ENCODE data around the gene VPS52. TPM values are rescaled to one million over a fixed set of nuclear protein-coding genes. Genes with fewer than 3 reads are reported as not detected.

Gene VPS52
- total and polyA plus RNA-seq, 4 donors: 37.3 to 59.9 (median 43.9) TPM

DNA sequence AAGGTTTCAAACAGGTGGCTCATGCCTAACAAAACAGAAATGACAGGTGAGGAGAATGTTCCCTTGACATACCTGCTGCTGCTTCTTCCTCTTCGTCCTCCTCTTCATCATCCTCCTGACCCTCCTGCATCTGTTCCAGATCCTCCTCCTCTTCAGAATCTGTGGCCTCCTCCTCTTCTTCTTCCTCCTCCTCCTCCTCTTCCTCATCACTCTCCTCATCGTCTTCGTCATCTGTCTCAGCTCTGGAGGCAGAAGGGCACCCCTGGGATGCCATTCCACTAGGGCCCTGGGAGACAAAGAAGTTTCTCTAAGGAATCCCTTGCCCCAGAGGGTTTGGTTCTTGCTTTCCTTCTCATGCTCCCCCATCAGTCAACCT, 48.3 kb upstream of the VPS52 start:
- Histone ChIP-seq H3K9ac (ENCODE audit: insufficient read depth in 1 of 2, low read length in 2 of 2) (no peak overlapping the region), H3K36me3 (ENCODE audit: control insufficient read depth in 4 of 4, insufficient read depth in 4 of 4, low read length in 4 of 4) (peaks cover 4 to 41% (median 30%) of the 10 kb centered on the region in 4 donors), H3K4me3 (no peak overlapping the region), H3K27me3 (ENCODE audit: control insufficient read depth in 3 of 3, insufficient read depth in 3 of 3, low read length in 2 of 3) (no peaks in the 10 kb centered on the region), H3K4me1 (ENCODE audit: control insufficient read depth in 5 of 5, insufficient read depth in 5 of 5, low read length in 5 of 5) (peaks cover 7 to 34% (median 15%) of the 10 kb centered on the region in 5 donors), H3K9me3 (ENCODE audit: control insufficient read depth in 4 of 4, insufficient read depth in 3 of 4, low read length in 3 of 4) (no peaks in the 10 kb centered on the region), H3K27ac (ENCODE audit: low read depth in 1 of 2, low read length in 1 of 2) (no peak overlapping the region)
- DNase-seq (no peak), ATAC-seq (ENCODE audit: insufficient read depth, low FRiP score) (no peak)
- 95 to 97% methylated on average over 3 of the region's 3 CpGs for WGBS, 2 donors
- TF ChIP-seq, protein P1, sequence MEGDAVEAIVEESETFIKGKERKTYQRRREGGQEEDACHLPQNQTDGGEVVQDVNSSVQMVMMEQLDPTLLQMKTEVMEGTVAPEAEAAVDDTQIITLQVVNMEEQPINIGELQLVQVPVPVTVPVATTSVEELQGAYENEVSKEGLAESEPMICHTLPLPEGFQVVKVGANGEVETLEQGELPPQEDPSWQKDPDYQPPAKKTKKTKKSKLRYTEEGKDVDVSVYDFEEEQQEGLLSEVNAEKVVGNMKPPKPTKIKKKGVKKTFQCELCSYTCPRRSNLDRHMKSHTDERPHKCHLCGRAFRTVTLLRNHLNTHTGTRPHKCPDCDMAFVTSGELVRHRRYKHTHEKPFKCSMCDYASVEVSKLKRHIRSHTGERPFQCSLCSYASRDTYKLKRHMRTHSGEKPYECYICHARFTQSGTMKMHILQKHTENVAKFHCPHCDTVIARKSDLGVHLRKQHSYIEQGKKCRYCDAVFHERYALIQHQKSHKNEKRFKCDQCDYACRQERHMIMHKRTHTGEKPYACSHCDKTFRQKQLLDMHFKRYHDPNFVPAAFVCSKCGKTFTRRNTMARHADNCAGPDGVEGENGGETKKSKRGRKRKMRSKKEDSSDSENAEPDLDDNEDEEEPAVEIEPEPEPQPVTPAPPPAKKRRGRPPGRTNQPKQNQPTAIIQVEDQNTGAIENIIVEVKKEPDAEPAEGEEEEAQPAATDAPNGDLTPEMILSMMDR (IDR thresholded peaks at IDR 0.05; ENCODE audit: control extremely low read depth, extremely low read depth): no peak

DNA sequence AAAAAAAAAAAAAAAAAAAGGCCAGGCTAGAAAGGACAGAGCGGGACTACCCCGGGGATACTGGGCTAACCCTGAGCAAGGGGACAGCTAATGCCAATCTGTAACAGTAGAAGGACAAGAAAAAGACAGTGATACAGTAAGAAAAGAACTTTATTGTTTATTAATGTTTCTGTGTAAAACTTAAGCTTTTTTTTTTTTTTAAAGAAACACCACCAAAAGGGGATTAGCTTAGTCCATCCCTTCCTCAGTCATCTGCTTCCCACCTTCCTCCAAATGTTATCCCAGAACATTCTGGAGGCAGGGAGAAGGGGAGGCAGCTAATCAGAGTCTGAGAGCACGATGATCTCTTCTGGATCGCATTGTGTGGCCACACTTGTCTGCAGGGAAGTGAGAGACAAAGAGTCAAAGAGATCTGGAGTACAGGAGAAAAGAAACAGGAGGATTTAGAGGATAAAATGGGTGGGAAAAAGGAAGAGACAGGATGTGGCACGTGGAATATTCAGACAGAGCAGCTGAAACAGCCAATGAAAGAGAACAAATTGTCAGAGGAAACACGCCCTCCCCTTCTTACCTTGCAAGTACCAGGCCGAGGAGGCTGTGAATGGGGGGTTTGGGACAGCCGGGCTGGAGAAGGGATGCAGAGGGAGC, 46.9 kb upstream of the VPS52 start:
- no peaks in the 10 kb centered on the region for H3K27me3 ChIP-seq (ENCODE audit: control insufficient read depth in 3 of 3, insufficient read depth in 3 of 3, low read length in 2 of 3)
- H3K4me1 ChIP-seq (ENCODE audit: control insufficient read depth in 5 of 5, insufficient read depth in 5 of 5, low read length in 5 of 5): peaks cover 12 to 36% (median 15%) of the 10 kb centered on the region in 5 donors
- peak overlapping the region in 1 of 2 donors; percentile 29 for H3K9ac ChIP-seq (ENCODE audit: insufficient read depth in 1 of 2, low read length in 2 of 2)
- ATAC-seq (ENCODE audit: insufficient read depth, low FRiP score) (no peak), DNase-seq (no peak)
- TF ChIP-seq, protein P1 (IDR thresholded peaks at IDR 0.05; ENCODE audit: control extremely low read depth, extremely low read depth): no peak
- peaks cover 4 to 46% (median 30%) of the 10 kb centered on the region in 4 donors for H3K36me3 ChIP-seq (ENCODE audit: control insufficient read depth in 4 of 4, insufficient read depth in 4 of 4, low read length in 4 of 4)
- WGBS, 2 donors: 69% methylated on average over 8 of the region's 8 CpGs
- no peaks in the 10 kb centered on the region for H3K9me3 ChIP-seq (ENCODE audit: control insufficient read depth in 4 of 4, insufficient read depth in 3 of 4, low read length in 3 of 4)
- H3K27ac ChIP-seq (ENCODE audit: low read depth in 1 of 2, low read length in 1 of 2): peak overlapping the region; percentile 60 to 76
- no peak overlapping the region for H3K4me3 ChIP-seq

DNA sequence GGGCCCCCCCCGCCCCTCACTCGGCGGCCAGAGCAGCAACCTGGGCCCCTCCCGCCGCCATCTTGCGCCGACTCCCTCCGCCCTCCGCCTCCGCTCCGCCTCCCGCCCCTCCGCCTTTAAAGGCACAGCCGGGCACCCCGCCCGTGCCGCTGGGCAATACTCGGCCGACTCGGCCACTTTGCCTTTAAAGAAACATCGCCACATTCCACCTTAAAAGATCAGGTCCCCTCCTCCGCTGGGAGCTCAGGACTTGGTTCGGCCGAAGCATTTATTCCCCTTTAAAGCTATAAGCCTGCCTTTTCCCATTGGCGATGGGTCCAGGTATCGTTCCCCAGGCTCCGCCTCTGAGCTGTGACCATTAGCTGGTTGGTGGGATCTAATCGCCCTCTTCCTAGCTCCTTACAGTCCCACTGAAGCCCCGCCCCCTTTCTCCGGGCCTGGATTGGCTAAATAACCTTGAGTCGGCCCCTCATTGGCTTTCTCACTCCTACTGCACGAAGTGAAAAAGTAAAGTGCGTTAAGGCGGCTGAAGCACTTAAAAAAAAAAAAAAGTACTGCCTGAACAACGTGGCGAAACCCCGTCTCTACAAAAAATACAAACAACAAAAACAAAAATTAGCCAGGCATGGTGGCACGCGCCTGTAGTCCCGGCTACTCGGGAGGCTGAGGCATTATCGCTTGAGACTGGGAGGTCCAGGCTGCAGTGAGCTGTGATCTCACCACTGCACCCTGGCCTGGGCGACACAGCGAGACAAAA, 46.2 kb upstream of the VPS52 start, which contains the start of gene ZBTB22:
ZBTB22 (minus strand) TSS at position 76 of the 757 bp plus-strand sequence. CDS start 828 bp downstream, outside the sequence.
- H3K36me3 ChIP-seq (ENCODE audit: control insufficient read depth in 4 of 4, insufficient read depth in 4 of 4, low read length in 4 of 4): peaks cover 4 to 46% (median 30%) of the 10 kb centered on the region in 4 donors
- peaks cover 12 to 35% (median 15%) of the 10 kb centered on the region in 5 donors for H3K4me1 ChIP-seq (ENCODE audit: control insufficient read depth in 5 of 5, insufficient read depth in 5 of 5, low read length in 5 of 5)
- ATAC-seq (ENCODE audit: insufficient read depth, low FRiP score) (peak; percentile 67), DNase-seq (peak; percentile 99 to 100 (median 99))
- H3K27ac ChIP-seq (ENCODE audit: low read depth in 1 of 2, low read length in 1 of 2): peak within 1 kb of the TSS; percentile 62 to 76
- H3K4me3 ChIP-seq: peak within 1 kb of the TSS; percentile 30
- 2% methylated on average over 41 to 44 of the region's 44 CpGs for WGBS, 2 donors
- TF ChIP-seq, protein P1 (IDR thresholded peaks at IDR 0.05; ENCODE audit: control extremely low read depth, extremely low read depth): no peak
- H3K27me3 ChIP-seq (ENCODE audit: control insufficient read depth in 3 of 3, insufficient read depth in 3 of 3, low read length in 2 of 3): no peaks in the 10 kb centered on the region
- no peaks in the 10 kb centered on the region for H3K9me3 ChIP-seq (ENCODE audit: control insufficient read depth in 4 of 4, insufficient read depth in 3 of 4, low read length in 3 of 4)
- H3K9ac ChIP-seq (ENCODE audit: insufficient read depth in 1 of 2, low read length in 2 of 2): peak within 1 kb of the TSS in 1 of 2 donors; percentile 85

All from lung (tissue), 12 donors.